ENCODE data around the gene CARD6. TPM values are rescaled to one million over a fixed set of nuclear protein-coding genes. Genes with fewer than 3 reads are reported as not detected.
A peak's percentile ranks its signal among the peaks of the same experiment; 100 is the strongest.
"Not testable (repeated sequence)": the region's sequence is repeated elsewhere in the genome, so short reads cannot be mapped to it uniquely, and the experiment has no call there.

Gene CARD6
- total and polyA plus RNA-seq, 4 donors, result 1.6 to 3.2 (median 2.1) TPM

GRCh38 chr5:40791715-40792139, 49.4 kb upstream of the CARD6 start:
- Histone ChIP-seq H3K4me1 (ENCODE audit: control insufficient read depth in 4 of 4, insufficient read depth in 4 of 4, low read length in 3 of 4) (peaks cover 12 to 33% (median 18%) of the 10 kb centered on the region in 4 donors), H3K4me3 (ENCODE audit: low read depth in 1 of 3, low read length in 3 of 3) (peak overlapping the region in 1 of 3 donors; percentile 11), H3K27me3 (ENCODE audit: control insufficient read depth in 4 of 4, insufficient read depth in 4 of 4, low read length in 3 of 4) (no peaks in the 10 kb centered on the region), H3K9me3 (ENCODE audit: control insufficient read depth in 4 of 4, low read length in 3 of 4) (no peaks in the 10 kb centered on the region), H3K36me3 (ENCODE audit: control insufficient read depth in 4 of 4, insufficient read depth in 3 of 4, low read depth in 1 of 4, low read length in 3 of 4) (peaks cover 0 to 4% (median 0%) of the 10 kb centered on the region in 4 donors), H3K27ac (ENCODE audit: low read depth in 1 of 2, low read length in 2 of 2) (peak overlapping the region; percentile 68 to 76), H3K9ac (ENCODE audit: low read depth in 1 of 2, low read length in 2 of 2) (peak overlapping the region in 1 of 2 donors; percentile 45)
- TF ChIP-seq JUND (IDR thresholded peaks at IDR 0.05) (peak in 1 of 2 donors; percentile 17), REST (IDR thresholded peaks at IDR 0.05) (no peak), YY1 (IDR thresholded peaks at IDR 0.05) (no peak), RXRA (IDR thresholded peaks at IDR 0.05) (peak in 1 of 2 donors; percentile 7), NR2F2 (IDR thresholded peaks at IDR 0.05) (no peak), EGR1 (IDR thresholded peaks at IDR 0.05; ENCODE audit: low read depth in 2 of 2) (no peak), FOXA1 (IDR thresholded peaks at IDR 0.05) (no peak), HNF4A (conservative IDR thresholded peaks at IDR 0.05) (peak; percentile 70 to 73), ATF3 (IDR thresholded peaks at IDR 0.05) (no peak), SP1 (IDR thresholded peaks at IDR 0.05) (no peak), HNF4G (IDR thresholded peaks at IDR 0.05) (no peak), FOXA2 (IDR thresholded peaks at IDR 0.05) (no peak)
- WGBS, result 29% methylated on average over 3 of the region's 3 CpGs
- DNase-seq (ENCODE audit: low spot score), result no peak

- H3K4me1 ChIP-seq (ENCODE audit: control insufficient read depth in 4 of 4, insufficient read depth in 4 of 4, low read length in 3 of 4), result peaks cover 12 to 36% (median 19%) of the 10 kb centered on the region in 4 donors
- not testable (repeated sequence) for H3K4me3 ChIP-seq (ENCODE audit: low read depth in 1 of 3, low read length in 3 of 3); H3K36me3 ChIP-seq (ENCODE audit: control insufficient read depth in 4 of 4, insufficient read depth in 3 of 4, low read depth in 1 of 4, low read length in 3 of 4); H3K27me3 ChIP-seq (ENCODE audit: control insufficient read depth in 4 of 4, insufficient read depth in 4 of 4, low read length in 3 of 4); H3K27ac ChIP-seq (ENCODE audit: low read depth in 1 of 2, low read length in 2 of 2); H3K9ac ChIP-seq (ENCODE audit: low read depth in 1 of 2, low read length in 2 of 2); DNase-seq (ENCODE audit: low spot score); H3K9me3 ChIP-seq (ENCODE audit: control insufficient read depth in 4 of 4, low read length in 3 of 4)
- WGBS, result 93% methylated on average over 10 of the region's 10 CpGs
Observed at GRCh38 chr5:40792691-40793090, 48.5 kb upstream of the CARD6 start.

GRCh38 chr5:40794340-40794739, 46.8 kb upstream of the CARD6 start:
- H3K27me3 ChIP-seq (ENCODE audit: control insufficient read depth in 4 of 4, insufficient read depth in 4 of 4, low read length in 3 of 4); DNase-seq (ENCODE audit: low spot score); H3K4me3 ChIP-seq (ENCODE audit: low read depth in 1 of 3, low read length in 3 of 3); H3K27ac ChIP-seq (ENCODE audit: low read depth in 1 of 2, low read length in 2 of 2); H3K9me3 ChIP-seq (ENCODE audit: control insufficient read depth in 4 of 4, low read length in 3 of 4); H3K36me3 ChIP-seq (ENCODE audit: control insufficient read depth in 4 of 4, insufficient read depth in 3 of 4, low read depth in 1 of 4, low read length in 3 of 4); H3K9ac ChIP-seq (ENCODE audit: low read depth in 1 of 2, low read length in 2 of 2): not testable (repeated sequence)
- H3K4me1 ChIP-seq (ENCODE audit: control insufficient read depth in 4 of 4, insufficient read depth in 4 of 4, low read length in 3 of 4), result peaks cover 13 to 43% (median 20%) of the 10 kb centered on the region in 4 donors

GRCh38 chr5:40794877-40795276, 46.3 kb upstream of the CARD6 start:
- not testable (repeated sequence) for H3K4me3 ChIP-seq (ENCODE audit: low read depth in 1 of 3, low read length in 3 of 3); H3K27ac ChIP-seq (ENCODE audit: low read depth in 1 of 2, low read length in 2 of 2); DNase-seq (ENCODE audit: low spot score); H3K27me3 ChIP-seq (ENCODE audit: control insufficient read depth in 4 of 4, insufficient read depth in 4 of 4, low read length in 3 of 4); H3K36me3 ChIP-seq (ENCODE audit: control insufficient read depth in 4 of 4, insufficient read depth in 3 of 4, low read depth in 1 of 4, low read length in 3 of 4); H3K9me3 ChIP-seq (ENCODE audit: control insufficient read depth in 4 of 4, low read length in 3 of 4); H3K9ac ChIP-seq (ENCODE audit: low read depth in 1 of 2, low read length in 2 of 2)
- 90% methylated on average over 3 of the region's 3 CpGs for WGBS
- H3K4me1 ChIP-seq (ENCODE audit: control insufficient read depth in 4 of 4, insufficient read depth in 4 of 4, low read length in 3 of 4), result peaks cover 12 to 44% (median 20%) of the 10 kb centered on the region in 4 donors
